SK-N-SH treated with all-trans-retinoic acid at 6 μM for 48 hours (cell line): ENCODE measurements around the gene ZNF705A.
"Not testable (repeated sequence)": the region's sequence is repeated elsewhere in the genome, so short reads cannot be mapped to it uniquely, and the experiment has no call there.

ENCODE experiments used
- ATAC-seq: fragments of 200-7000 bp; cut with Tn5 transposase; 3 replicates; pipeline ENCODE4 v1.9.1; 2020; ENCODE audit warnings: mild to moderate bottlenecking, moderate library complexity
- ARNTL ChIP-seq: fragments of 450-650 bp; formaldehyde crosslinking; IDR thresholded peaks from 2 replicates; pipeline ENCODE4 v1.5.0; 2020; ENCODE audit warnings: low read depth, mild to moderate bottlenecking, moderate library complexity, borderline replicate concordance
- CSDC2 ChIP-seq: fragments of 250-450 bp; sonication (Bioruptor Pico); IDR thresholded peaks from 2 replicates; pipeline ENCODE4 v1.5.0; 2020; ENCODE audit warnings: mild to moderate bottlenecking, moderate library complexity
- GLIS3 ChIP-seq: fragments of 250-450 bp; sonication (Bioruptor Pico); IDR thresholded peaks from 2 replicates; pipeline ENCODE4 v1.5.0; 2020; ENCODE audit warnings: mild to moderate bottlenecking, moderate library complexity
- ISL1 ChIP-seq: fragments of 250-450 bp; sonication (Bioruptor Pico); IDR thresholded peaks from 2 replicates; pipeline ENCODE4 v2.1.2; 2022; ENCODE audit warnings: mild to moderate bottlenecking, moderate library complexity
- OSR1 ChIP-seq: fragments of 250-450 bp; sonication (Bioruptor Pico); IDR thresholded peaks from 2 replicates; pipeline ENCODE4 v1.8.0; 2022; ENCODE audit warnings: moderate library complexity, mild to moderate bottlenecking, inconsistent platforms
- PPARA ChIP-seq: fragments of 250-450 bp; sonication (Bioruptor Pico); IDR thresholded peaks from 2 replicates; pipeline ENCODE4 v1.5.0; 2020; ENCODE audit warnings: mild to moderate bottlenecking, borderline replicate concordance
- RARB ChIP-seq: fragments of 250-450 bp; sonication (Bioruptor Pico); IDR thresholded peaks from 2 replicates; pipeline ENCODE4 v1.8.0; 2021; ENCODE audit warnings: mild to moderate bottlenecking, moderate library complexity
- SNAI2 ChIP-seq: fragments of 250-450 bp; sonication (Bioruptor Pico); IDR thresholded peaks from 2 replicates; pipeline ENCODE4 v1.5.0; 2020; ENCODE audit warnings: mild to moderate bottlenecking, moderate library complexity
- TCF4 ChIP-seq: fragments of 250-450 bp; sonication (Bioruptor Pico); IDR thresholded peaks from 2 replicates; pipeline ENCODE4 v1.8.0; 2021; ENCODE audit warnings: mild to moderate bottlenecking, moderate library complexity, borderline replicate concordance
- TOX ChIP-seq: fragments of 250-450 bp; sonication (Bioruptor Pico); IDR thresholded peaks from 2 replicates; pipeline ENCODE4 v1.8.0; 2021; ENCODE audit warnings: mild to moderate bottlenecking, moderate library complexity, borderline replicate concordance
- ZFP30 ChIP-seq: fragments of 450-650 bp; formaldehyde crosslinking; IDR thresholded peaks from 2 replicates; pipeline ENCODE4 v1.5.0; 2022; ENCODE audit warnings: mild to moderate bottlenecking, moderate library complexity
- ZNF565 ChIP-seq: fragments of 450-650 bp; formaldehyde crosslinking; conservative IDR thresholded peaks from 2 replicates; pipeline ENCODE4 v1.5.0; 2020; ENCODE audit warnings: low read depth, mild to moderate bottlenecking, moderate library complexity
- ZNF70 ChIP-seq: fragments of 450-650 bp; formaldehyde crosslinking; IDR thresholded peaks from 2 replicates; pipeline ENCODE4 v1.5.0; 2020; ENCODE audit warnings: mild to moderate bottlenecking, moderate library complexity
- ZNF8 ChIP-seq: fragments of 450-650 bp; formaldehyde crosslinking; IDR thresholded peaks from 2 replicates; pipeline ENCODE4 v1.5.0; 2020; ENCODE audit warnings: mild to moderate bottlenecking, moderate library complexity
- TF ChIP-seq, protein P1 (sequence below): fragments of 250-450 bp; sonication (Bioruptor Pico); IDR thresholded peaks from 2 replicates; pipeline ENCODE4 v1.8.0; 2020; ENCODE audit warnings: mild to moderate bottlenecking, moderate library complexity, borderline replicate concordance
- TF ChIP-seq, protein P2 (sequence below): fragments of 250-450 bp; sonication (Bioruptor Pico); IDR thresholded peaks from 2 replicates; pipeline ENCODE4 v1.8.0; 2021; ENCODE audit warnings: low read depth, mild to moderate bottlenecking, moderate library complexity, borderline replicate concordance
- TF ChIP-seq, protein P3 (sequence below): fragments of 250-450 bp; sonication (Bioruptor Pico); IDR thresholded peaks from 2 replicates; pipeline ENCODE4 v1.5.1; 2021; ENCODE audit warnings: mild to moderate bottlenecking, moderate library complexity
- TF ChIP-seq, protein P4 (sequence below): fragments of 250-450 bp; sonication (Bioruptor Pico); IDR thresholded peaks from 2 replicates; pipeline ENCODE4 v1.5.0; 2020; ENCODE audit warnings: mild to moderate bottlenecking, moderate library complexity
- TF ChIP-seq, protein P5 (sequence below): fragments of 250-450 bp; sonication (Bioruptor Pico); IDR thresholded peaks from 2 replicates; pipeline ENCODE4 v1.5.1; 2020; ENCODE audit warnings: low read depth, mild to moderate bottlenecking, moderate library complexity

The ZNF705A gene

DNA sequence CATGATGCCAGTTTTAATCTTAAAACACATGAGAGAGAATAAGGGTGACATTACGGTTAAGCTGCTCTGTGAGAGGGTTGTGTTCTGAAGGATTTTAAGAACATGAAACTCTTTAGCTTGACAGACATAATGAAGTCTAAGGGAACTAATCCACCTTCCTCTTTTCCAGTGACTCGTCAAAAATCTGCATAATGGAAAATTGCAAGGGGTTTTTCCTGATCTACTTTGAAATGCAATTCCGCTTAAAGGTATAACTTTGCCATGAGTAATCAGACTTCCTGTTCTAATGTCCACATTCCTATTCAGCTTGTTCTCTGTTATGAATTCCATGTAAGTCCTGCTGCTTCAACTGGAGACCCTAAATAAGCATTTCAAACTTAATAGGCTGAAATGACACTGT lies at the start of gene ZNF705A:
Gene ZNF705A, plus strand, starts transcription at position 171 of the 400 bp plus-strand sequence. CDS start 15,611 bp downstream, outside the sequence.
- TF ChIP-seq, protein P1, sequence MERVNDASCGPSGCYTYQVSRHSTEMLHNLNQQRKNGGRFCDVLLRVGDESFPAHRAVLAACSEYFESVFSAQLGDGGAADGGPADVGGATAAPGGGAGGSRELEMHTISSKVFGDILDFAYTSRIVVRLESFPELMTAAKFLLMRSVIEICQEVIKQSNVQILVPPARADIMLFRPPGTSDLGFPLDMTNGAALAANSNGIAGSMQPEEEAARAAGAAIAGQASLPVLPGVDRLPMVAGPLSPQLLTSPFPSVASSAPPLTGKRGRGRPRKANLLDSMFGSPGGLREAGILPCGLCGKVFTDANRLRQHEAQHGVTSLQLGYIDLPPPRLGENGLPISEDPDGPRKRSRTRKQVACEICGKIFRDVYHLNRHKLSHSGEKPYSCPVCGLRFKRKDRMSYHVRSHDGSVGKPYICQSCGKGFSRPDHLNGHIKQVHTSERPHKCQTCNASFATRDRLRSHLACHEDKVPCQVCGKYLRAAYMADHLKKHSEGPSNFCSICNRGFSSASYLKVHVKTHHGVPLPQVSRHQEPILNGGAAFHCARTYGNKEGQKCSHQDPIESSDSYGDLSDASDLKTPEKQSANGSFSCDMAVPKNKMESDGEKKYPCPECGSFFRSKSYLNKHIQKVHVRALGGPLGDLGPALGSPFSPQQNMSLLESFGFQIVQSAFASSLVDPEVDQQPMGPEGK (CRISPR knock-in tag): no peak
- TF ChIP-seq ZNF70 (no peak), ARNTL (CRISPR knock-in tag) (no peak), TCF4 (CRISPR knock-in tag) (no peak), SNAI2 (no peak), OSR1 (no peak), GLIS3 (CRISPR knock-in tag) (no peak), ZFP30 (CRISPR knock-in tag) (no peak), TOX (CRISPR knock-in tag) (no peak), RARB (CRISPR knock-in tag) (no peak), ISL1 (CRISPR knock-in tag) (no peak), PPARA (CRISPR knock-in tag) (no peak), CSDC2 (no peak), ZNF565 (CRISPR knock-in tag) (no peak), ZNF8 (CRISPR knock-in tag) (no peak)
- TF ChIP-seq, protein P2, sequence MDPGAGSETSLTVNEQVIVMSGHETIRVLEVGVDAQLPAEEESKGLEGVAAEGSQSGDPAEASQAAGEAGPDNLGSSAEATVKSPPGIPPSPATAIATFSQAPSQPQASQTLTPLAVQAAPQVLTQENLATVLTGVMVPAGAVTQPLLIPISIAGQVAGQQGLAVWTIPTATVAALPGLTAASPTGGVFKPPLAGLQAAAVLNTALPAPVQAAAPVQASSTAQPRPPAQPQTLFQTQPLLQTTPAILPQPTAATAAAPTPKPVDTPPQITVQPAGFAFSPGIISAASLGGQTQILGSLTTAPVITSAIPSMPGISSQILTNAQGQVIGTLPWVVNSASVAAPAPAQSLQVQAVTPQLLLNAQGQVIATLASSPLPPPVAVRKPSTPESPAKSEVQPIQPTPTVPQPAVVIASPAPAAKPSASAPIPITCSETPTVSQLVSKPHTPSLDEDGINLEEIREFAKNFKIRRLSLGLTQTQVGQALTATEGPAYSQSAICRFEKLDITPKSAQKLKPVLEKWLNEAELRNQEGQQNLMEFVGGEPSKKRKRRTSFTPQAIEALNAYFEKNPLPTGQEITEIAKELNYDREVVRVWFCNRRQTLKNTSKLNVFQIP: no peak
- TF ChIP-seq, protein P3, sequence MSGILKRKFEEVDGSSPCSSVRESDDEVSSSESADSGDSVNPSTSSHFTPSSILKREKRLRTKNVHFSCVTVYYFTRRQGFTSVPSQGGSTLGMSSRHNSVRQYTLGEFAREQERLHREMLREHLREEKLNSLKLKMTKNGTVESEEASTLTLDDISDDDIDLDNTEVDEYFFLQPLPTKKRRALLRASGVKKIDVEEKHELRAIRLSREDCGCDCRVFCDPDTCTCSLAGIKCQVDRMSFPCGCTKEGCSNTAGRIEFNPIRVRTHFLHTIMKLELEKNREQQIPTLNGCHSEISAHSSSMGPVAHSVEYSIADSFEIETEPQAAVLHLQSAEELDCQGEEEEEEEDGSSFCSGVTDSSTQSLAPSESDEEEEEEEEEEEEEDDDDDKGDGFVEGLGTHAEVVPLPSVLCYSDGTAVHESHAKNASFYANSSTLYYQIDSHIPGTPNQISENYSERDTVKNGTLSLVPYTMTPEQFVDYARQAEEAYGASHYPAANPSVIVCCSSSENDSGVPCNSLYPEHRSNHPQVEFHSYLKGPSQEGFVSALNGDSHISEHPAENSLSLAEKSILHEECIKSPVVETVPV: no peak
- TF ChIP-seq, protein P4, sequence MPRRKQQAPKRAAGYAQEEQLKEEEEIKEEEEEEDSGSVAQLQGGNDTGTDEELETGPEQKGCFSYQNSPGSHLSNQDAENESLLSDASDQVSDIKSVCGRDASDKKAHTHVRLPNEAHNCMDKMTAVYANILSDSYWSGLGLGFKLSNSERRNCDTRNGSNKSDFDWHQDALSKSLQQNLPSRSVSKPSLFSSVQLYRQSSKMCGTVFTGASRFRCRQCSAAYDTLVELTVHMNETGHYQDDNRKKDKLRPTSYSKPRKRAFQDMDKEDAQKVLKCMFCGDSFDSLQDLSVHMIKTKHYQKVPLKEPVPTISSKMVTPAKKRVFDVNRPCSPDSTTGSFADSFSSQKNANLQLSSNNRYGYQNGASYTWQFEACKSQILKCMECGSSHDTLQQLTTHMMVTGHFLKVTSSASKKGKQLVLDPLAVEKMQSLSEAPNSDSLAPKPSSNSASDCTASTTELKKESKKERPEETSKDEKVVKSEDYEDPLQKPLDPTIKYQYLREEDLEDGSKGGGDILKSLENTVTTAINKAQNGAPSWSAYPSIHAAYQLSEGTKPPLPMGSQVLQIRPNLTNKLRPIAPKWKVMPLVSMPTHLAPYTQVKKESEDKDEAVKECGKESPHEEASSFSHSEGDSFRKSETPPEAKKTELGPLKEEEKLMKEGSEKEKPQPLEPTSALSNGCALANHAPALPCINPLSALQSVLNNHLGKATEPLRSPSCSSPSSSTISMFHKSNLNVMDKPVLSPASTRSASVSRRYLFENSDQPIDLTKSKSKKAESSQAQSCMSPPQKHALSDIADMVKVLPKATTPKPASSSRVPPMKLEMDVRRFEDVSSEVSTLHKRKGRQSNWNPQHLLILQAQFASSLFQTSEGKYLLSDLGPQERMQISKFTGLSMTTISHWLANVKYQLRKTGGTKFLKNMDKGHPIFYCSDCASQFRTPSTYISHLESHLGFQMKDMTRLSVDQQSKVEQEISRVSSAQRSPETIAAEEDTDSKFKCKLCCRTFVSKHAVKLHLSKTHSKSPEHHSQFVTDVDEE (CRISPR knock-in tag): no peak
- peak; percentile 97 for ATAC-seq

DNA sequence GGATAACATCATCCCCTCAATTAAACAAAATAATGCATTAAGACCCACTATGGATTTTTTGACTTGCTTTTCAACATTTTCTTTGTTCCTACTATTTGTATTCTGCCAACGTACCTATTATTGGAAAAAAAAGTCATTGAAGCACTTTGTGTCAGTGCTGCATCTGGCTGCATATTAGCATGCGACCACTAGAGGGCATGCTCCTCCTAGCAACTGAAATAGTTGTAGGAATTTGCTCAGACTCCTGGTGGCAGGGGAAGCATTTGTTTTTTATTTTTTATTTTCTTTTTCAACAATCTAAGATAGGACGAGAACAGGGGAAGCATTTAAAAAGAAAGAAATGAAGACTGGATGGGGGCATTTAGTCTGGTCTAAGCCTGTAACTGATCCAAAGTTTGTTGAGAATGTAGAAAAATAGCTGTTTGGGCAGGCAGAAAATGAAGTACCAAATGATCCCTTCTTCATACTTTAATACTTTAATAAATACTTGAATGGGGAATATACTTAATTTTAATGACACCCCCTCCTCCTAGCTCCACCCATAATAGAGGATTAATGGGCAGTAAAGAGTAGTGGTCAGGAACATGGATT lies 47.9 kb upstream of the ZNF705A start:
- ATAC-seq: peak; percentile 92
- no peak for TF ChIP-seq ZNF8 (CRISPR knock-in tag)
- no peak for TF ChIP-seq GLIS3 (CRISPR knock-in tag)
- TF ChIP-seq, protein P5, sequence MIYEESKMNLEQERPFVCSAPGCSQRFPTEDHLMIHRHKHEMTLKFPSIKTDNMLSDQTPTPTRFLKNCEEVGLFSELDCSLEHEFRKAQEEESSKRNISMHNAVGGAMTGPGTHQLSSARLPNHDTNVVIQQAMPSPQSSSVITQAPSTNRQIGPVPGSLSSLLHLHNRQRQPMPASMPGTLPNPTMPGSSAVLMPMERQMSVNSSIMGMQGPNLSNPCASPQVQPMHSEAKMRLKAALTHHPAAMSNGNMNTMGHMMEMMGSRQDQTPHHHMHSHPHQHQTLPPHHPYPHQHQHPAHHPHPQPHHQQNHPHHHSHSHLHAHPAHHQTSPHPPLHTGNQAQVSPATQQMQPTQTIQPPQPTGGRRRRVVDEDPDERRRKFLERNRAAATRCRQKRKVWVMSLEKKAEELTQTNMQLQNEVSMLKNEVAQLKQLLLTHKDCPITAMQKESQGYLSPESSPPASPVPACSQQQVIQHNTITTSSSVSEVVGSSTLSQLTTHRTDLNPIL (CRISPR knock-in tag): no peak
- TF ChIP-seq, protein P2: no peak
- TF ChIP-seq RARB (CRISPR knock-in tag): no peak
- TF ChIP-seq ZNF565 (CRISPR knock-in tag): no peak
- no peak for TF ChIP-seq CSDC2
- TF ChIP-seq, protein P3: no peak
- no peak for TF ChIP-seq ARNTL (CRISPR knock-in tag)
- TF ChIP-seq SNAI2: no peak

DNA sequence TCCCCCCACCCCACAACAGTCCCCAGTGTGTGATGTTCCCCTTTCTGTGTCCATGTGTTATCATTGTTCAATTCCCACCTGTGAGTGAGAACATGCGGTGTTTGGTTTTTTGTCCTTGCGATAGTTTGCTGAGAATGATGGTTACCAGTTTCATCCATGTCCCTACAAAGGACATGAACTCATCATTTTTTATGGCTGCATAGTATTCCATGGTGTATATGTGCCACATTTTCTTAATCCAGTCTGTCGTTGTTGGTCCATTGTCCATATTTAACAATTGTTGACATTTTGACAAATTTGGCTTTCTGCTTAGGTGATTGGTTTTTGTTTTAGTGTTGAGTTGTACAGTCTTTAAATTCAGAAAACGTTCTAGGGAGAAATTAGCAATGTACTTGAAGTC lies 43.7 kb upstream of the ZNF705A start:
- not testable (repeated sequence) for ATAC-seq
